ENCODE measurements around the gene PARL. TPM values are rescaled to one million over a fixed set of nuclear protein-coding genes. Genes with fewer than 3 reads are reported as not detected.

PARL gene
- total and polyA plus RNA-seq, 9 of the 15 experiments (the other 6 are each of a cell fraction or from before 2014, with no cell fraction given), result 39.5 to 82.4 (median 57.4) TPM

- TF ChIP-seq ZNF695 (CRISPR knock-in tag; IDR thresholded peaks at IDR 0.05) (no peak), ZNF586 (CRISPR knock-in tag; conservative IDR thresholded peaks at IDR 0.05) (no peak), RREB1 (CRISPR knock-in tag; IDR thresholded peaks at IDR 0.05) (no peak), IRF1 (CRISPR knock-in tag; IDR thresholded peaks at IDR 0.05; ENCODE audit: borderline replicate concordance) (no peak), E2F5 (CRISPR knock-in tag; IDR thresholded peaks at IDR 0.05) (no peak), ZNF445 (CRISPR knock-in tag; IDR thresholded peaks at IDR 0.05; ENCODE audit: low read depth) (no peak), ZBTB49 (CRISPR knock-in tag; IDR thresholded peaks at IDR 0.05; ENCODE audit: borderline replicate concordance) (no peak), ARHGAP35 (IDR thresholded peaks at IDR 0.05; ENCODE audit: partially characterized antibody) (no peak), FOXJ3 (CRISPR knock-in tag; IDR thresholded peaks at IDR 0.05) (no peak), ZNF124 (CRISPR knock-in tag; IDR thresholded peaks at IDR 0.05) (no peak), SOX6 (IDR thresholded peaks at IDR 0.05) (no peak), NR1H2 (CRISPR knock-in tag; IDR thresholded peaks at IDR 0.05) (no peak), ZNF655 (CRISPR knock-in tag; IDR thresholded peaks at IDR 0.05) (no peak)
Measured at GRCh38 chr3:183904833-183905780, 20.4 kb upstream of the PARL start (continued).
